HG03457 (cell line): ENCODE measurements around the gene ASF1B.
A peak's percentile ranks its signal among the peaks of the same experiment; 100 is the strongest.

Experiments
- ATAC-seq: cut with Tn5 transposase; IDR thresholded peaks from one replicate; pipeline ENCODE4 v1.9.1; 2021; ENCODE audit warnings: moderate number of reproducible peaks; ENCODE audit not compliant: unreplicated experiment

Gene ASF1B

GRCh38 chr19:14138576-14139265, 2.3 kb upstream of the ASF1B start:
- ATAC-seq, result no peak

DNA sequence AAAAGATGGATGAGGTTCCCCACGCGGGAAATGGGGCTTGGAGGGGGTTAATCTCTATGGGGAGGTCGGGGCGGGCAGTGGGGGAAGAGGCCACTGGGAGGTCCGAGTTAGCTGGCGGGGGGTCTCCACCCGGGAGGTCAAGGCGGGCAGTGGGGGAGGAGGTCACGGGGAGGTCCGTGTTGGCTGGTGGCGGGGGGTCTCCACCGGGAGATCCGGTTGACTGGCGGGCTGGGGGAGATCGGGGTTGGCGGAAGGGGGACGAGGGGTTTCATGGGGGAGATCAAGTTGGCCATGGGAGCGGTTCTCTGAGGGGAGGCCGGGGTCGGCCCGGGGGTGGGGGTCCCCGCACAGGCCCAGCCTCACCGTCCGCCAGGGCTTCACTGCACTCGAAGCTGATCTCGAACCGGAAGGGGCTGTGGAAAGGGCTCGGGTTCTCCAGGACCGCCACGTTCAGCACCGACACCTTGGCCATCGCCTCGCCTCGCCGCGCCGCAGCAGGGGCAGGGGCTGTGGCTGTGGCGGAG, 342 bp downstream of the ASF1B start:
- no peak for ATAC-seq

DNA sequence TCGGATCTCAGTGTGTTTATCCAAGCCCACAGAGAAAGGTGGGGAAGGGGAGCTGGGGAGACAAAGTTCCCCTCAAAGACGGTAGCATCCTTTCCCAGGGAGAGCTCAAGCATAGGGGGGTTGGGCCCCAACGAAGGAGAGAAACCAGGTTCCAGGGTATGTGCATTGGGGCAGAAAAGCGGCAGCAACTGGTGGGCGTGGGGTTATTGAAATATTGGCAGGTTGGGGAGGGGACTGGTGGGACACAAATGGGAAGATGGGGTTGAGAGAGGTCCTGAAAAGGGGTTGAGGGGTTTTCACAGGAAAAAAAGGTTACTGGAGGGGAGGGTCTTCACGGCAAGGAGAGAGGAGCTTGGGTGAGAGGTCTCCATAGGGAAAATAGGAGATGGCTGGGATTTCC, 1.0 kb downstream of the ASF1B start:
- no peak for ATAC-seq

DNA sequence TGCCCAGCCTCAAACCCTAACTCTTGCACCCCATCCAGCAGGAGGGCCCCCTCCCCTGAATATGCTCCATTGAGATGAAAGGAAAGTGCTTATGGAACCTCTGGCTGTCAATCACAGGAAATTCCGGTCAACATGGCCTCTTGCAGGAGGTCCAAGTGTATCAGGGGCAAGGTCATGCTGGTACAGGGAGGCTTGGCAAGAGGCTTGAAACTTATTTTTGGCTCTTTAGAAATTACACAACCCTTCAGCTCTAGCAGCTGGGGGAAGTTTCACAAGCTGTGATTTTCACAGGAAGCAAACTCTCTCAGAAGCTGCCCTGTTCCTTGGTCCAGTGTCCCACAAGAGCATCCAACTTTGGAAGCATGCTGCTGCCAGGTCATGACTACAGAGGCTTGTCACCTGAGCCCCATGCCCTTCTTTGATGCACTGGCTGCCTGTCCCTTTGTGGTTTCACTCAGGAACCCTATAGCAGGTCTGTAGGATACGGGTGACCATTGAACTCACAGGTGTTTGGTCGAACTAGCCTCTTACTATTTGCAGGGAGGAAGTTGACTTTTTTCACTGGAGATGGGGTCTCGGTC, 8.4 kb downstream of the ASF1B start:
- no peak for ATAC-seq

DNA sequence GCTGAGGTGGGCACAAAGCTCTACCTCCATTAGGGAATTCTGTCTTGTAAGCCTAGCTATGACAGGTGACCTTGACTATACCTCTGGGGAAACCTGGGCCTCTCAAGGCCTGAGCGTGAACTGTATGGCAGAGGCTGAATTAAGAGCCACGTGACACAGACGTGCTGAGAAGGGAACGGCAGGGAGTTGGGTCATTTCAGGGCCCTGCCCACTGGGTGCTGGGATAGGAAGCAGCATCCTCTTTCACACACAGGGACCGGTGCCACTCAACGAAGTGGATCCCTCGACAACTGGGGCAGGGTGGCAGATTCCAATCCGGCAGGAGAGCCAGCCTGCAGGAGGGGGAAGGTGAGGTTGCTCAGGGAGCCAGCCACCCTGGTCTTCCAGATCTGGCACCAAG, 9.2 kb downstream of the ASF1B start:
- no peak for ATAC-seq

- ATAC-seq, result no peak
These were observed 13.5 kb downstream of the ASF1B start for GRCh38 chr19:14122924-14123323.

DNA sequence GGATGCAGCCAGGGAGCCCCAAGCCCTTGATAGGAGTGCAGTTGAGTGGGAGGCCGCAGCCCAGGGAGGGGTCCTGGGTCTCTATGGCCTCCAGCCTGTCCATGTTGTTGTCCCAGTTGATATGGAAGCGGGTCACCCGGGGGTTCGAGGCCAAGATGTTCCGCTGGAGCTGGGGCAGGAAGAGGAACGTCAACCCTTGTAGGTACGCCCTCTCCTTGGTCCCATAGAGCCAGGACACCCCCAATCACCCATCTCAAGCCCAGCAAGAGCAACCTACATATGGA, 15.9 kb downstream of the ASF1B start:
- no peak for ATAC-seq

GRCh38 chr19:14119644-14120496, 16.5 kb downstream of the ASF1B start:
- no peak for ATAC-seq

- ATAC-seq, result no peak
These were observed 17.2 kb downstream of the ASF1B start for GRCh38 chr19:14119146-14119545.

- ATAC-seq, result peak; percentile 26
These were observed 18.0 kb downstream of the ASF1B start for GRCh38 chr19:14118165-14119051.

GRCh38 chr19:14117668-14118164, 18.7 kb downstream of the ASF1B start, which contains the start of gene PRKACA:
PRKACA (minus strand) TSS chr19:14117762; CDS start chr19:14117547, 215 bp downstream.
- ATAC-seq, result peak; percentile 71

DNA sequence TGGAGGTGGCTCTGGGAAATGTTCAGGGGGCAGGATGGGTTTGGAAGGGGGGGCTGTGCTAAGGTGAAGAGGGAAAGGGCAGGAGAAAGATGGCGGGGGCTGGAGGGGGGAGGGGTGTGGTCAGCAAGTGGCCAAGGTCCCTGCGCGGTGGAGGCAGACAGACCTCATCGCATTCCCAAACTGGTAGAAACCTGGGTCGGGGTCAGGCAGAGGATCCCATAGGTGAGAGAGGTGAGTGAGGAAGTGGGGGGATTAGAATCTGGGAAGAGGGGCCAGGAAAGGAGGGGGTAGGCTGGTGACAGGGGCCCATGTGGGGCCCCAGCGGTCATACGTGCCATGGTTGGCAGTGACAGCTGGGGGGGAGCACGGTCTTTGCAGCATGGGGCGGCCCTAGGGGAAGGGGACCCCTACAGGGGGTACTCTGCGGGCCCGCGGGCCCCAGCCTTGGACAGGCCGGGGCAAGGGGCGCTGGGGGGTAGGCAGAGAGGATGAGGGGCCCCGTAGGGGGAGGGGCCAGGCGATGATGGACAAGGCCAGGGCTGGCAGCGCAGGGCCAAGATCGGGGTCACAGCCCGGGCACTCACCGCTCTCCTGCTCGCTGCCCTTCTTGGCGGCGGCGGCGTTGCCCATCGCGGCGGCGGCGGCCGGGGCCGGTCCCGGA, 19.3 kb downstream of the ASF1B start:
- peak; percentile 9 for ATAC-seq

GRCh38 chr19:14116525-14116917, 19.9 kb downstream of the ASF1B start:
- ATAC-seq, result no peak

DNA sequence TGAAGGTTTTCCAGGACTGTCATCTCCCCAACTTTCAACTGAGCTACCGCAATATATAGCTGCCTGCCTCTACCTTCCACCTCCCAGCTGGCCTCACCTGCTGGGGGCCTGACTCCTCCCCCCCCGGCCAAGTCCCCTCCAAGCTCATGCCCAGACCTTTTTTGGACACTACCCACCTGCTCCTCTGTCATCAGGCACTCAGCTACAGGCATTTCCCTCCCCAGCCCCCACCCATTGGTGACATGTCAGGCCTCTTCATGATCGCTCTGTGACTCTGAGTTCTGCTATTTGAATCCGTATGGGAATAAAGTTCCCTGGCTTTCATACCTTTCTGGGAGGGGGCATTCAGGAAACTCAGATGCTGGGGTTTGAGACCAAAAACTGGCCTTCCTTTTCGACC, 20.6 kb downstream of the ASF1B start:
- ATAC-seq, result no peak

- no peak for ATAC-seq
These were observed 21.5 kb downstream of the ASF1B start for GRCh38 chr19:14114854-14115253.

DNA sequence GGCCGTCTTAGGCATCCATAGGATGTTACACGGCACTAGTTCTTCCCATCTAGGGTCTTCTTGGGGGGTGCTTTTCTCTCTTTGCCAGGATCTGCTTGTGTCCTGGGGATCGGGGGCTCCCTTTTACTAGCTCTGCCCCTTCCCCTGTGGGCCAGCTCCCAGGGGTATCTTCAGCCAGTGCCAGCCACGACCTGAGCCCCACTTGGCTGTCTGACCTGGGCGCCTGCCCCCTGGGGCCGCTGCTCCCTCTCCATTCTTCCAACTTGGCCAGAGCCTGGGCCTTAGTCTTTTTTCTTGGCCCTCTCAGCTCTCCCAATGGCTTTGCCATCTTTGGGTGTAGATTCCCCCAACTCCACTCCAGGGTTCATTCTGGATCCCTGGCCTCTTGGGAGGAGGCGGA, 21.9 kb downstream of the ASF1B start:
- ATAC-seq, result no peak

GRCh38 chr19:14113762-14114414, 22.5 kb downstream of the ASF1B start:
- ATAC-seq, result no peak

GRCh38 chr19:14112809-14113385, 23.5 kb downstream of the ASF1B start:
- no peak for ATAC-seq

GRCh38 chr19:14112051-14112808, 24.2 kb downstream of the ASF1B start:
- ATAC-seq, result no peak
